Measurements from ENCODE around the gene C19orf33.

The C19orf33 gene

GRCh38 chr19:38280030-38280921, 23.8 kb upstream of the C19orf33 start:
- DNase-seq = no peak

GRCh38 chr19:38281811-38282566, 22.1 kb upstream of the C19orf33 start:
- no peak for DNase-seq

- DNase-seq = no peak
Measured at GRCh38 chr19:38283271-38283670, 20.8 kb upstream of the C19orf33 start.

GRCh38 chr19:38284422-38284821, 19.6 kb upstream of the C19orf33 start:
- DNase-seq = no peak

- no peak for DNase-seq
Measured at GRCh38 chr19:38285567-38285966, 18.5 kb upstream of the C19orf33 start.

GRCh38 chr19:38287604-38288003, 16.4 kb upstream of the C19orf33 start:
- DNase-seq = no peak

GRCh38 chr19:38288123-38288855, 15.8 kb upstream of the C19orf33 start:
- DNase-seq = no peak

GRCh38 chr19:38289955-38290354, 14.1 kb upstream of the C19orf33 start:
- no peak for DNase-seq

- DNase-seq = no peak
Measured at GRCh38 chr19:38290631-38291147, 13.4 kb upstream of the C19orf33 start.

- DNase-seq = no peak
Measured at GRCh38 chr19:38291855-38292254, 12.2 kb upstream of the C19orf33 start.

GRCh38 chr19:38293281-38293680, 10.8 kb upstream of the C19orf33 start:
- DNase-seq = no peak

GRCh38 chr19:38294090-38294489, 10.0 kb upstream of the C19orf33 start:
- DNase-seq = no peak

- DNase-seq = no peak
Measured at GRCh38 chr19:38298821-38299680, 5.0 kb upstream of the C19orf33 start.

GRCh38 chr19:38304352-38304865, 358 bp downstream of the C19orf33 start:
- DNase-seq = no peak

GRCh38 chr19:38304866-38305429, 897 bp downstream of the C19orf33 start:
- DNase-seq = no peak

GRCh38 chr19:38306236-38306635, 2.2 kb downstream of the C19orf33 start:
- DNase-seq = no peak

GRCh38 chr19:38307076-38307475, 3.0 kb downstream of the C19orf33 start:
- DNase-seq = no peak

- DNase-seq = no peak
Measured at GRCh38 chr19:38307597-38307996, 3.5 kb downstream of the C19orf33 start.

GRCh38 chr19:38308006-38308766, 4.1 kb downstream of the C19orf33 start:
- DNase-seq = no peak

- DNase-seq = no peak
Measured at GRCh38 chr19:38308926-38309614, 5.0 kb downstream of the C19orf33 start.

Measured in activated CD4-positive, alpha-beta T cell treated with anti-CD3 and anti-CD28 coated beads for 1 hour (primary cell).